ENCODE measurements around the gene DVL1. TPM values are rescaled to one million over a fixed set of nuclear protein-coding genes. Genes with fewer than 3 reads are reported as not detected.

Gene DVL1
- total and polyA plus RNA-seq, 10 of the 15 experiments (the other 5 are each of a cell fraction or from before 2014, with no cell fraction given): 0.10 to 31.1 (median 4.6) TPM

DNA sequence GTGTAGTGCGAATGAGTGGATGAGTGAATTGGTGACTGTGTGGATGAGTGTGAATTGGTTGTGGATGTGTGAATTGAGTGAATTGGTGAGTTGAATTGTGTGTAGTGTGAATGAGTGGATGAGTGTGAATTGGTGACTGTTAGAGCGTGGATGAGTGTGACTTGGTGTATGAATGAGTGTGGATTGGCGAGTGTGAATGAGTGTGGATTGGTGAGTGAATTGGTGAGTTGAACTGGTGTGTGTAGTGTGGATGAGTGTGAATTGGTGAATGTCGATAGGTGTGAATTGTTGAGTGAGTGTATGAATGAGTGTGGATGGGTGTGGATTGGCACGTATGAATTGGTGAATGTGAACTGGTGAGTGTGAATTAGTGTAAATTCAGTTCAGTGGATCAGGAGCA, 18.1 kb upstream of the DVL1 start:
- CTCF ChIA-PET: no interaction called here
- no peaks in the 10 kb centered on the region for H4K20me1 ChIP-seq (ENCODE audit: control insufficient read depth, insufficient read depth)

More for the DNA sequence above, 18.1 kb upstream of the DVL1 start:
- H2AFZ ChIP-seq (ENCODE audit: control insufficient read depth, low read depth, low read length): no peak overlapping the region
- no peak overlapping the region for H3K4me3 ChIP-seq
- TF ChIP-seq RELB (IDR thresholded peaks at IDR 0.05; ENCODE audit: low read depth) (peak; percentile 68), ZNF24 (IDR thresholded peaks at IDR 0.05) (no peak), NFIC (IDR thresholded peaks at IDR 0.05; ENCODE audit: low read depth, low read length) (0 out of 2 replicates have a peak, but pooled peaks have one; percentile 6), CEBPZ (IDR thresholded peaks at IDR 0.05; ENCODE audit: low read depth, low read length) (no peak), HDGF (IDR thresholded peaks at IDR 0.05) (peak; percentile 33; the same call in 1 of the 2 replicates), JUNB (IDR thresholded peaks at IDR 0.05) (no peak), RFX5 (IDR thresholded peaks at IDR 0.05; ENCODE audit: low read depth, low read length) (no peak), ESRRA (IDR thresholded peaks at IDR 0.05; ENCODE audit: low read length) (no peak), BACH1 (IDR thresholded peaks at IDR 0.05; ENCODE audit: borderline replicate concordance) (peak; percentile 70; the same call in 1 of the 2 replicates)
- TF ChIP-seq, protein P1, sequence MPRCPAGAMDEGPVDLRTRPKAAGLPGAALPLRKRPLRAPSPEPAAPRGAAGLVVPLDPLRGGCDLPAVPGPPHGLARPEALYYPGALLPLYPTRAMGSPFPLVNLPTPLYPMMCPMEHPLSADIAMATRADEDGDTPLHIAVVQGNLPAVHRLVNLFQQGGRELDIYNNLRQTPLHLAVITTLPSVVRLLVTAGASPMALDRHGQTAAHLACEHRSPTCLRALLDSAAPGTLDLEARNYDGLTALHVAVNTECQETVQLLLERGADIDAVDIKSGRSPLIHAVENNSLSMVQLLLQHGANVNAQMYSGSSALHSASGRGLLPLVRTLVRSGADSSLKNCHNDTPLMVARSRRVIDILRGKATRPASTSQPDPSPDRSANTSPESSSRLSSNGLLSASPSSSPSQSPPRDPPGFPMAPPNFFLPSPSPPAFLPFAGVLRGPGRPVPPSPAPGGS (IDR thresholded peaks at IDR 0.05; ENCODE audit: borderline replicate concordance, insufficient read depth, low read depth, low read length, poor library complexity, severe bottlenecking): peak; percentile 81
- ChIA-PET RAD21 (ENCODE audit: unreplicated experiment) (no interaction called here), SMC1A (ENCODE audit: uncharacterized antibody, unreplicated experiment) (no interaction called here), POLR2A (no interaction called here)
- no peak overlapping the region for H3K4me2 ChIP-seq (ENCODE audit: control insufficient read depth, insufficient read depth)
- no peak overlapping the region for H3K27ac ChIP-seq (ENCODE audit: control insufficient read depth, insufficient read depth)
- H3K9me3 ChIP-seq (replicated peaks; ENCODE audit: control insufficient read depth, insufficient read depth, low read length): peaks cover 3% of the 10 kb centered on the region; the same call in 1 of the 3 replicates
- no peak for ATAC-seq
- intact Hi-C loops (cut with micrococcal nuclease; ENCODE audit: unreplicated experiment): no loop called here
- peaks cover 0 to 1% of the 10 kb centered on the region in 2 experiments; a peak in 2 of 4 replicates for H3K36me3 ChIP-seq (ENCODE audit: control insufficient read depth in 2 of 2, insufficient read depth in 2 of 2, low read length in 1 of 2)
- in situ Hi-C loops (cut with MboI): no loop called here
- WGBS (ENCODE audit: insufficient coverage, insufficient replicate concordance, low lambda C conversion rate, missing lambda C conversion rate): 96% methylated on average over 5 of the region's 5 CpGs
- no TSS peak for BruUV-seq (replicated peaks)
- no peaks in the 10 kb centered on the region for H3K27me3 ChIP-seq (replicated peaks in 1 of 2; ENCODE audit: control insufficient read depth in 2 of 2, insufficient read depth in 2 of 2, low read length in 1 of 2)
- H3K9ac ChIP-seq (ENCODE audit: control insufficient read depth, insufficient read depth, low read length): no peak overlapping the region
- peaks cover 3% of the 10 kb centered on the region for H3K79me2 ChIP-seq (ENCODE audit: control insufficient read depth, insufficient read depth, low read length)
- peaks cover 12% of the 10 kb centered on the region for H3K4me1 ChIP-seq (ENCODE audit: control insufficient read depth, insufficient read depth, low read length)
- no peak for DNase-seq (ENCODE audit: low read depth, low spot score)
- FAIRE-seq: no peak
